Measurements from ENCODE around the gene PANK1. TPM values are rescaled to one million over a fixed set of nuclear protein-coding genes. Genes with fewer than 3 reads are reported as not detected.

The PANK1 gene
- total and polyA plus RNA-seq, 2 of the 4 experiments (the other 2 are of a cell fraction), result 3.0 to 8.8 TPM

GRCh38 chr10:89633484-89633883 is 11.6 kb downstream of the PANK1 start:
- ATAC-seq (ENCODE audit: low read depth) (peak; percentile 85), DNase-seq (peak; percentile 91)
- Histone ChIP-seq H4K8ac (ENCODE audit: low read depth in 2 of 2, low read length in 2 of 2) (no peak overlapping the region), H3K23ac (ENCODE audit: low read depth, low read length) (peak overlapping the region; percentile 7; the same call in 1 of the 2 replicates), H2AK5ac (ENCODE audit: low read depth, low read length) (no peak overlapping the region), H3K4ac (ENCODE audit: low read depth, low read length) (no peak overlapping the region), H3K4me3 (ENCODE audit: insufficient read depth, low read depth, low read length) (no peak overlapping the region), H3K9me1 (ENCODE audit: insufficient read depth, low read length) (no peaks in the 10 kb centered on the region; the same call in 1 of the 2 replicates), H4K91ac (ENCODE audit: insufficient read depth, low read depth, low read length) (no peak overlapping the region), H3K18ac (ENCODE audit: low read depth, low read length) (no peak overlapping the region), H2AK9ac (replicated peaks; ENCODE audit: low read depth, low read length, poor library complexity) (no peak overlapping the region), H2AFZ (replicated peaks; ENCODE audit: low read length, poor library complexity) (no peak overlapping the region), H3K27ac (ENCODE audit: insufficient read depth, low read length) (no peak overlapping the region), H3K79me1 (ENCODE audit: low read depth in 1 of 2, low read length in 2 of 2) (peaks cover 4 to 46% of the 10 kb centered on the region in 2 experiments), H3K4me2 (ENCODE audit: low read depth, low read length) (no peak overlapping the region), H3K36me3 (ENCODE audit: control insufficient read depth, insufficient read depth, low read length) (no peaks in the 10 kb centered on the region), H2BK15ac (ENCODE audit: low read depth, low read length) (no peak overlapping the region; the same call in 2 of the 3 replicates), H3K9me3 (ENCODE audit: control insufficient read depth, insufficient read depth, low read length) (no peaks in the 10 kb centered on the region), H3K4me1 (ENCODE audit: control insufficient read depth, insufficient read depth, low read length) (peaks cover 5% of the 10 kb centered on the region), H3K27me3 (ENCODE audit: control insufficient read depth, insufficient read depth, low read length) (no peaks in the 10 kb centered on the region), H4K5ac (ENCODE audit: low read depth, low read length) (no peak overlapping the region), H3K14ac (replicated peaks; ENCODE audit: low read depth, low read length) (no peak overlapping the region), H4K20me1 (ENCODE audit: insufficient read depth, low read length) (no peaks in the 10 kb centered on the region; the same call in 1 of the 2 replicates), H3K56ac (ENCODE audit: extremely low read depth, insufficient read depth, low read length) (no peak overlapping the region), H2BK5ac (ENCODE audit: low read depth, low read length, poor library complexity, severe bottlenecking) (peak overlapping the region; percentile 44), H2BK120ac (ENCODE audit: low read depth, low read length) (no peak overlapping the region), H3K9ac (ENCODE audit: low read depth, low read length) (no peak overlapping the region), H2BK20ac (ENCODE audit: low read depth, low read length) (no peak overlapping the region)
- ChIA-PET POLR2A (ENCODE audit: unreplicated experiment) (interaction anchor here (1.2 kb wide), 1 partner anchor 10 kb away, joined by 7 read pairs; no protein-coding TSS in a partner anchor), CTCF (no interaction called here)
- dilution Hi-C loops (cut with HindIII; ENCODE audit: low sequenced_read_pairs, unreplicated experiment), result no loop called here
- in situ Hi-C loops (cut with MboI; ENCODE audit: low sequenced_read_pairs), result no loop called here
- intact Hi-C loops (cut with micrococcal nuclease), result no loop called here
- BruUV-seq (replicated peaks), result no TSS peak
- TF ChIP-seq CEBPB (IDR thresholded peaks at IDR 0.05; ENCODE audit: low read depth, low read length), result peak; percentile 94
- 0 out of 2 replicates have a peak, but pooled peaks have one; percentile 36 for TF ChIP-seq FOS (IDR thresholded peaks at IDR 0.05; ENCODE audit: low read depth, low read length)
- TF ChIP-seq, protein P1, sequence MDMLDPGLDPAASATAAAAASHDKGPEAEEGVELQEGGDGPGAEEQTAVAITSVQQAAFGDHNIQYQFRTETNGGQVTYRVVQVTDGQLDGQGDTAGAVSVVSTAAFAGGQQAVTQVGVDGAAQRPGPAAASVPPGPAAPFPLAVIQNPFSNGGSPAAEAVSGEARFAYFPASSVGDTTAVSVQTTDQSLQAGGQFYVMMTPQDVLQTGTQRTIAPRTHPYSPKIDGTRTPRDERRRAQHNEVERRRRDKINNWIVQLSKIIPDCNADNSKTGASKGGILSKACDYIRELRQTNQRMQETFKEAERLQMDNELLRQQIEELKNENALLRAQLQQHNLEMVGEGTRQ (IDR thresholded peaks at IDR 0.05; ENCODE audit: low read depth, low read length), result peak; percentile 72
- no peak for TF ChIP-seq RFX5 (IDR thresholded peaks at IDR 0.05; ENCODE audit: low read depth, low read length)

All from IMR-90 (cell line).